ENCODE data around the gene BLOC1S4.

Gene BLOC1S4

DNA sequence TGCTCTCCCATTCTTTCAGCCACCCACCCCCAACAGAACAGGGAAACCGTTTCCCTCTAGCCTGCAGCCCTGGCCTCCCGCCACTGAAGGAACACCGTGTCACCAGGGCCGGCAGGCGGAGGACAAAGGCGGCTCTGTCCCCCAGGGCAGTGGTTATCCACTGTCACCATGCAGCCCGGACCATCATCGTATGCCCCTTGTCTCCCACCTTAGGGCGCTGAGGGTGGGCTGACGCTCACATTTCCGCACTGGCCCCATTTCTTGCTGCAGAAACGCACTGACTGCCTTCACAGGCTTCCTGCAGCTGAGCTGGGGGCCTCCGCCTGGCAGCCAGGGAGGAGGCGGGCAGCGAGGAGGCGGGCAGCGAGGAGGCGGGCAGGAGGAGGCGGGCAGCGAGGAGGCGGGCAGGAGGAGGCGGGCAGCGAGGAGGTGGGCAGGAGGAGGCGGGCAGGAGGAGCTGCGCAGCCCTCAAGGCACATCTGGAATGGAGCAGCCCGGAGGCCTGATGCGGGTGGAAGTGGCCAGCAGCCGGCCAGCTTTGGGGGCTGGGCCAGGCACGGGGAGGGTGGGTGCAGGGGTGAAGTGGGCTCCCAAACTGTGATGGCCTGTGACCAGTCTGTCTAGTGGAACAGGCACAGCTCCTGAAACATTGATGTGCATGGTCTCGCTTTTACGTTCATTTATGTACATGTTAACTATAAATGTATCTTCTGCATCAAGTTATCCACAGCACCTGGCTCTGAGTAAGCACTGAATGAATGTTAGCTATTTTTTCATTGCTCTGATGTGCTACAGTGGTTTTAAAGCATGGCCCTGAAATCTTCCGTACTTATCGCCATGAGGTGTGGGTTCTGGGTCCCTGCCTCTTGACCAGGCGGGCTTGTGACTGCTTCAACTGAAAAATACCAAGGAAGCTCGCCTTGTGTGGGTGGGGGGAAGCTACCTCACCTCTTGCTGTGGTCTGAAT lies 46.0 kb downstream of the BLOC1S4 start:
- Histone ChIP-seq H4K20me1 (ENCODE audit: insufficient read depth, low read length) (no peaks in the 10 kb centered on the region), H3K9me2 (ENCODE audit: low read depth, low read length) (no peaks in the 10 kb centered on the region), H3K27ac (ENCODE audit: low read depth, low read length, poor library complexity, severe bottlenecking) (no peak overlapping the region), H3K27me3 (ENCODE audit: insufficient read depth, low read length) (no peaks in the 10 kb centered on the region), H3F3A (ENCODE audit: insufficient read depth, low read length) (no peaks in the 10 kb centered on the region), H2AFZ (ENCODE audit: low read length) (no peak overlapping the region), H3K79me2 (ENCODE audit: insufficient read depth, low read length) (no peaks in the 10 kb centered on the region), H3K4me1 (ENCODE audit: insufficient read depth, low read length, severe bottlenecking) (no peaks in the 10 kb centered on the region), H3K4me2 (ENCODE audit: low read length) (no peak overlapping the region), H3K36me3 (ENCODE audit: insufficient read depth, low read length) (no peaks in the 10 kb centered on the region), H3K4me3 (ENCODE audit: low read depth, low read length, poor library complexity, severe bottlenecking) (no peak overlapping the region), H3K9ac (ENCODE audit: low read length) (no peak overlapping the region), H3K9me3 (ENCODE audit: low read length) (no peaks in the 10 kb centered on the region)
- TF ChIP-seq, protein P1, sequence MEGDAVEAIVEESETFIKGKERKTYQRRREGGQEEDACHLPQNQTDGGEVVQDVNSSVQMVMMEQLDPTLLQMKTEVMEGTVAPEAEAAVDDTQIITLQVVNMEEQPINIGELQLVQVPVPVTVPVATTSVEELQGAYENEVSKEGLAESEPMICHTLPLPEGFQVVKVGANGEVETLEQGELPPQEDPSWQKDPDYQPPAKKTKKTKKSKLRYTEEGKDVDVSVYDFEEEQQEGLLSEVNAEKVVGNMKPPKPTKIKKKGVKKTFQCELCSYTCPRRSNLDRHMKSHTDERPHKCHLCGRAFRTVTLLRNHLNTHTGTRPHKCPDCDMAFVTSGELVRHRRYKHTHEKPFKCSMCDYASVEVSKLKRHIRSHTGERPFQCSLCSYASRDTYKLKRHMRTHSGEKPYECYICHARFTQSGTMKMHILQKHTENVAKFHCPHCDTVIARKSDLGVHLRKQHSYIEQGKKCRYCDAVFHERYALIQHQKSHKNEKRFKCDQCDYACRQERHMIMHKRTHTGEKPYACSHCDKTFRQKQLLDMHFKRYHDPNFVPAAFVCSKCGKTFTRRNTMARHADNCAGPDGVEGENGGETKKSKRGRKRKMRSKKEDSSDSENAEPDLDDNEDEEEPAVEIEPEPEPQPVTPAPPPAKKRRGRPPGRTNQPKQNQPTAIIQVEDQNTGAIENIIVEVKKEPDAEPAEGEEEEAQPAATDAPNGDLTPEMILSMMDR (IDR thresholded peaks at IDR 0.05; ENCODE audit: low read length): no peak
- TF ChIP-seq EZH2 (IDR thresholded peaks at IDR 0.05; ENCODE audit: borderline replicate concordance, low read length): no peak

DNA sequence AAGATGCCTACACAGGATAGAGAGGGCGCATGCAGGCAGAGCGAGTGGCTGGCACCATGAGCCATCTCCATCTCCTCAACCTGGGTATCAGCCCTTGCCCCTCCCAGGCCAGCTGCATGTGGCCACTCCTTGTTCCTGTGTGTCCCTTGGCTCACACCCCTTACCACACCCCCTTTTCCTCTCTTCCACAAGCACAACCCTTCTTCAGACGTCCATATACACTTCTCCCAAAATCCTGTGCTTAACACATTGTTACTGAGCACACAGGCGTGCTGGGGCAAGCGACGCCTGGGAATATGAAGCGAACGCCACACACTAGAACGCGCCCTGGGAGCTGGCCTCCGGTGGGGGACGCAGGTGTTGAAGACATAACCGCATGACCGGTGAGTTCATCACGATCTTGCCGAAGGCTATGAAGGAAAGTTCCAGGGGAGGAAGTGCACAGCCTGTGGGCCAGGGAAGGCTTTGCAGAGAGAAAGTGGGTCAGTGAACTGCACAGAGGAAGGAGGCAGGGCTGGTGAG lies 47.4 kb downstream of the BLOC1S4 start:
- Histone ChIP-seq H3K27me3 (ENCODE audit: insufficient read depth, low read length) (no peaks in the 10 kb centered on the region), H3K79me2 (ENCODE audit: insufficient read depth, low read length) (no peaks in the 10 kb centered on the region), H3K4me1 (ENCODE audit: insufficient read depth, low read length, severe bottlenecking) (no peaks in the 10 kb centered on the region), H3K27ac (ENCODE audit: low read depth, low read length, poor library complexity, severe bottlenecking) (no peak overlapping the region), H2AFZ (ENCODE audit: low read length) (no peak overlapping the region), H3F3A (ENCODE audit: insufficient read depth, low read length) (no peaks in the 10 kb centered on the region), H3K9me3 (ENCODE audit: low read length) (no peaks in the 10 kb centered on the region), H3K4me3 (ENCODE audit: low read depth, low read length, poor library complexity, severe bottlenecking) (no peak overlapping the region), H3K9me2 (ENCODE audit: low read depth, low read length) (no peaks in the 10 kb centered on the region), H3K36me3 (ENCODE audit: insufficient read depth, low read length) (no peaks in the 10 kb centered on the region), H3K4me2 (ENCODE audit: low read length) (no peak overlapping the region), H4K20me1 (ENCODE audit: insufficient read depth, low read length) (no peaks in the 10 kb centered on the region), H3K9ac (ENCODE audit: low read length) (no peak overlapping the region)
- TF ChIP-seq EZH2 (IDR thresholded peaks at IDR 0.05; ENCODE audit: borderline replicate concordance, low read length): no peak
- TF ChIP-seq, protein P1 (IDR thresholded peaks at IDR 0.05; ENCODE audit: low read length): no peak

DNA sequence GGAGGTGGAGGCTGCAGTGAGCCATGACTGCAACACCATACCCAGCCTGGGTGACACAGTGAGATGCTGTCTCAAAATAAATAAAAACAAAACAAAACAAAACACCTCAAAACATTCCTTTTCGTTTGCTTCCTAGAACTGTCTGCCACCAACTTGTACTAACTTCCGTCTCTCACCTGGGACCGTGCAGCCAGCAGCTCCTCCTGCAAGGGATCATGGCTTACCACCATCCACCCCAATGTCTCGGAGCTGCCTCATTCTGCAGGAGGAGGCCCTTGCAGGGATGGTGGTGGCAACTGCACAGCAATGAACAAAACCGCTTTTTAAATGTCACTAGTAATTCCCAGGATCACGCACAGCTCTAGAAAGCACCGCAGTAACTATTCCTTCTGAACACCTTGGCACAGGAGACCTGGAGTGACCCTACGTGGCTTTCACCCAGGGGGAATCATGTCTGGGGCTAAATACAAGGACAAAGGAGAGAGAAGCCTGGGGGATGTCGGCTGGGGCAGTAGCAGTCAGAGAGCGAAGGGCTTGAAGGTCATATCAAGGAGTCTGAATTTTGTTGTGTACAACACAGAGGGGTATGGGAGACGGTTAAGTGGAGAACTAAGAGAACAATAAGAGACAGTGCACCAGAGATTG lies 49.1 kb downstream of the BLOC1S4 start:
- Histone ChIP-seq H3F3A (ENCODE audit: insufficient read depth, low read length) (no peaks in the 10 kb centered on the region), H3K27me3 (ENCODE audit: insufficient read depth, low read length) (no peaks in the 10 kb centered on the region), H2AFZ (ENCODE audit: low read length) (no peak overlapping the region), H3K9ac (ENCODE audit: low read length) (no peak overlapping the region), H3K36me3 (ENCODE audit: insufficient read depth, low read length) (no peaks in the 10 kb centered on the region), H3K4me2 (ENCODE audit: low read length) (no peak overlapping the region), H3K9me3 (ENCODE audit: low read length) (no peaks in the 10 kb centered on the region), H3K79me2 (ENCODE audit: insufficient read depth, low read length) (no peaks in the 10 kb centered on the region), H3K4me3 (ENCODE audit: low read depth, low read length, poor library complexity, severe bottlenecking) (no peak overlapping the region), H3K4me1 (ENCODE audit: insufficient read depth, low read length, severe bottlenecking) (no peaks in the 10 kb centered on the region), H3K9me2 (ENCODE audit: low read depth, low read length) (no peaks in the 10 kb centered on the region), H4K20me1 (ENCODE audit: insufficient read depth, low read length) (no peaks in the 10 kb centered on the region), H3K27ac (ENCODE audit: low read depth, low read length, poor library complexity, severe bottlenecking) (no peak overlapping the region)
- TF ChIP-seq, protein P1 (IDR thresholded peaks at IDR 0.05; ENCODE audit: low read length): no peak
- no peak for TF ChIP-seq EZH2 (IDR thresholded peaks at IDR 0.05; ENCODE audit: borderline replicate concordance, low read length)

Measured in OCI-LY1 (cell line).